K562 (cell line): Measurements from ENCODE around the gene ETS1. TPM values are rescaled to one million over a fixed set of nuclear protein-coding genes. Genes with fewer than 3 reads are reported as not detected.

Source experiments
- ATAC-seq: fragments of 200-7000 bp; cut with Tn5 transposase; 3 replicates; pipeline ENCODE4 v1.9.1; 2020; ENCODE audit warnings: moderate library complexity
- BruUV-seq: library from RNA; stranded (reverse); fragments of 400-500 nt; replicated peaks from 2 replicates; lab custom pipeline; 2021; lab: Mats Ljungman, UMichigan
- CTCF ChIA-PET: fragments of 300-600 bp; formaldehyde crosslinking; extraction: SDS; loops from one replicate; lab custom pipeline; 2021; ENCODE audit warnings: low intra/inter-chr PET ratio; lab: Yijun Ruan, JAX
- POLR2A ChIA-PET: fragments of 300-600, 350-650 bp; sonication (Branson Sonifier 250); formaldehyde crosslinking; extraction: SDS; loops from one replicate; lab custom pipeline; 2021; ENCODE audit warnings: antibody characterized with exemption, inconsistent platforms; lab: Yijun Ruan, JAX
- DNase-seq, 4 experiments: peaks; one replicate each; pipeline versions ENCODE4 v3.0.0 to v3.0.0-alpha.2; 2011 to 2018; ENCODE audit warnings: low spot score in 3 of 4, mixed read lengths in 3 of 4; ENCODE audit errors: extremely low read depth in 1 of 4
- FAIRE-seq: peaks from 2 replicates; lab custom pipeline; 2011; peaks lifted over from hg19 to GRCh38; lab: Jason Lieb, UNC
- H2AFZ ChIP-seq: 2 replicates; pipeline ENCODE4 v1.6.0; 2011; ENCODE audit warnings: low read depth, low read length, control low read depth, inconsistent platforms
- H3K27ac ChIP-seq: fragments of 200-600 bp; 3 replicates; pipeline ENCODE4 v1.8.0; 2011; ENCODE audit warnings: low read depth, mild to moderate bottlenecking, control low read depth, inconsistent platforms, low read length, moderate library complexity, mixed read lengths; ENCODE audit errors: extremely low read depth
- H3K27me3 ChIP-seq, 2 experiments: fragments of 300-600 bp in 1 of 2; 2 replicates in 1 of 2; 3 replicates in 1 of 2; pipeline versions ENCODE4 v1.6.0 to v1.8.0; 2011; ENCODE audit warnings: inconsistent platforms in 2 of 2, low read length in 2 of 2, mild to moderate bottlenecking in 1 of 2, mixed read lengths in 1 of 2, moderate library complexity in 1 of 2; ENCODE audit not compliant: control insufficient read depth in 2 of 2, insufficient read depth in 2 of 2
- H3K36me3 ChIP-seq: fragments of 300-600 bp; 3 replicates; pipeline ENCODE4 v1.8.0; 2011; ENCODE audit warnings: mild to moderate bottlenecking, low read length, inconsistent platforms; ENCODE audit not compliant: control insufficient read depth, insufficient read depth
- H3K4me1 ChIP-seq, 2 experiments: fragments of 200-600 bp in 1 of 2; replicated peaks in 1 of 2; 2 replicates in 1 of 2; 3 replicates in 1 of 2; pipeline versions ENCODE4 v1.5.1 to v1.8.0; 2011; ENCODE audit warnings: inconsistent platforms in 2 of 2, low read length in 2 of 2, mild to moderate bottlenecking in 1 of 2, mixed read lengths in 1 of 2, moderate library complexity in 1 of 2; ENCODE audit not compliant: control insufficient read depth in 2 of 2, insufficient read depth in 2 of 2
- H3K4me2 ChIP-seq: 2 replicates; pipeline ENCODE4 v1.6.1; 2011; ENCODE audit warnings: low read length, control low read depth, inconsistent platforms, mixed read lengths; ENCODE audit not compliant: insufficient read depth
- H3K4me3 ChIP-seq: fragments of 200-600 bp; sonication (generic), shearing (Covaris generic); 2 replicates; pipeline ENCODE4 v1.5.1; 2016; ENCODE audit warnings: control low read depth, inconsistent platforms
- H3K79me2 ChIP-seq: fragments of 200-600 bp; 3 replicates; pipeline ENCODE4 v1.8.0; 2011; ENCODE audit warnings: low read length, inconsistent platforms; ENCODE audit not compliant: control insufficient read depth, insufficient read depth
- H3K9ac ChIP-seq, 2 experiments: 2 replicates each; pipeline versions ENCODE4 v1.6.0 to v1.6.1; 2011; ENCODE audit warnings: low read depth in 2 of 2, low read length in 2 of 2, control low read depth in 1 of 2, inconsistent platforms in 1 of 2, mild to moderate bottlenecking in 1 of 2, mixed read lengths in 1 of 2; ENCODE audit not compliant: insufficient read depth in 1 of 2
- H3K9me1 ChIP-seq: one replicate; pipeline ENCODE4 v1.6.0; 2011; ENCODE audit warnings: inconsistent platforms, mild to moderate bottlenecking, low read length, moderate library complexity; ENCODE audit not compliant: control insufficient read depth, insufficient read depth
- H3K9me3 ChIP-seq: replicated peaks from 2 replicates; pipeline ENCODE4 v1.5.1; 2011; ENCODE audit warnings: low read depth, low read length, inconsistent platforms; ENCODE audit not compliant: control insufficient read depth, insufficient read depth
- H4K20me1 ChIP-seq: replicated peaks from 2 replicates; pipeline ENCODE4 v1.6.1; 2011; ENCODE audit warnings: low read length, inconsistent platforms, mixed read lengths; ENCODE audit not compliant: control insufficient read depth, insufficient read depth
- CBFB ChIP-seq: sonication (generic); formaldehyde crosslinking; IDR thresholded peaks from 2 replicates; pipeline ENCODE4 v1.4.0; 2020; ENCODE audit warnings: mild to moderate bottlenecking, missing genetic modification reagents
- GTF3C2 ChIP-seq: IDR thresholded peaks from 3 replicates; pipeline ENCODE4 v1.6.1; 2011; ENCODE audit warnings: borderline replicate concordance, mild to moderate bottlenecking, moderate library complexity; ENCODE audit not compliant: insufficient read length; ENCODE audit errors: extremely low read depth
- LCOR ChIP-seq: sonication (generic); formaldehyde crosslinking; IDR thresholded peaks from 2 replicates; pipeline ENCODE4 v1.8.0; 2022; ENCODE audit warnings: mild to moderate bottlenecking, missing genetic modification reagents
- RBM25 ChIP-seq: fragments of 200-400 bp; formaldehyde crosslinking; IDR thresholded peaks from 2 replicates; pipeline ENCODE4 v1.6.1; 2018; ENCODE audit warnings: low read length, low read depth, moderate library complexity; ENCODE audit not compliant: severe bottlenecking
- SP1 ChIP-seq: sonication (generic); formaldehyde crosslinking; IDR thresholded peaks from 2 replicates; pipeline ENCODE4 v1.8.1; 2022; ENCODE audit warnings: mild to moderate bottlenecking, missing genetic modification reagents
- ZNF224 ChIP-seq: sonication (generic); formaldehyde crosslinking; IDR thresholded peaks from 2 replicates; pipeline ENCODE4 v1.8.0; 2022; ENCODE audit warnings: mild to moderate bottlenecking, missing genetic modification reagents
- WGBS: fragments of 100-300 bp; shearing (Covaris generic); methylation state at CpG from one replicate; pipeline ENCODE4 v1.1.6; 2016; ENCODE audit warnings: low coverage, mixed read lengths; ENCODE audit not compliant: insufficient coverage; ENCODE audit errors: missing lambda C conversion rate; 5-methylcytosine and 5-hydroxymethylcytosine counted together
- in situ Hi-C: fragments of 300-500 bp; cut with MboI; formaldehyde crosslinking; loops from 4 replicates; pipeline ENCODE4 v1.15.0; 2018; ENCODE audit warnings: inconsistent platforms, mixed read lengths
- intact Hi-C: fragments of 100-400 bp; cut with micrococcal nuclease; formaldehyde crosslinking; loops from 2 replicates; pipeline ENCODE4 v1.14.2; 2022
- polyA plus RNA-seq, 8 experiments: library from polyadenylated mRNA; depleted of rRNA in 4 of 8; stranded (reverse) in 5 of 8; unstranded in 3 of 8; fragments of >200 nt; fragmentation: Nextera tagmentation in 2 of 8; fragmentation: Illumina TruSeq in 1 of 8; extraction: Ambion mirVana in 2 of 8; extraction: Trizol in 1 of 8; gene quantifications; 2 replicates each; pipeline versions ENCODE4 v1.2.1 to v1.2.3, GENCODE V29; 2011 to 2014; ENCODE audit warnings: inconsistent platforms in 1 of 8, missing spikeins in 1 of 8
- total RNA-seq, 7 experiments: library from RNA; depleted of rRNA in 6 of 7; stranded (reverse); fragments of >200 nt in 6 of 7; fragmentation: Illumina TruSeq in 2 of 7; extraction: Trizol in 2 of 7; gene quantifications; 2 replicates each; pipeline versions ENCODE4 v1.2.1 to v1.2.3, GENCODE V29; 2011 to 2021; ENCODE audit warnings: low replicate concordance in 1 of 7

The ETS1 gene
- total and polyA plus RNA-seq, 9 of the 15 experiments (the other 6 are each of a cell fraction or from before 2014, with no cell fraction given) = 0.04 to 1.4 (median 0.23) TPM

GRCh38 chr11:128462189-128462588 is 125.2 kb downstream of the ETS1 start:
- in situ Hi-C loops = no loop called here
- FAIRE-seq (no peak), ATAC-seq (no peak), DNase-seq (no peak)
- Histone ChIP-seq H3K79me2 (no peaks in the 10 kb centered on the region), H3K9me3 (no peaks in the 10 kb centered on the region)
- TF ChIP-seq LCOR (CRISPR knock-in tag) (no peak), GTF3C2 (no peak), CBFB (no peak), ZNF224 (CRISPR knock-in tag) (no peak), SP1 (CRISPR knock-in tag) (no peak), RBM25 (no peak)
- TF ChIP-seq, all 486 proteins: peak for 0
- CTCF ChIA-PET = no interaction called here
- WGBS = 10% methylated on average over 13 of the region's 13 CpGs
- Histone ChIP-seq H3K9me1 (no peaks in the 10 kb centered on the region), H3K9ac (no peak overlapping the region), H3K4me3 (no peak overlapping the region), H3K4me1 (no peaks in the 10 kb centered on the region), H3K36me3 (no peaks in the 10 kb centered on the region), H3K27me3 (no peaks in the 10 kb centered on the region), H3K4me2 (no peak overlapping the region), H3K27ac (no peak overlapping the region), H2AFZ (no peak overlapping the region), H4K20me1 (no peaks in the 10 kb centered on the region)
- BruUV-seq = no TSS peak
- intact Hi-C loops = no loop called here
- POLR2A ChIA-PET = no interaction called here
